Nephron (organoid): ENCODE measurements around the gene TAS2R38.

Experiments
- H3K27ac Mint-ChIP-seq, 3 experiments: 2 replicates each; pipeline ENCODE4 v1.8.0; 2020; ENCODE audit warnings: mixed read lengths in 3 of 3, mild to moderate bottlenecking in 2 of 3, moderate library complexity in 1 of 3
- H3K27me3 Mint-ChIP-seq: 2 replicates; pipeline ENCODE4 v1.8.0; 2021; ENCODE audit warnings: low read depth, mild to moderate bottlenecking, moderate library complexity, mixed read lengths
- H3K36me3 Mint-ChIP-seq: 2 replicates; pipeline ENCODE4 v1.8.0; 2020; ENCODE audit warnings: low read depth, mixed read lengths
- H3K4me1 Mint-ChIP-seq: 2 replicates; pipeline ENCODE4 v1.8.0; 2020; ENCODE audit warnings: mixed read lengths
- H3K4me3 Mint-ChIP-seq, 3 experiments: 2 replicates each; pipeline ENCODE4 v1.8.0; 2020; ENCODE audit warnings: mild to moderate bottlenecking in 3 of 3, mixed read lengths in 3 of 3, moderate library complexity in 2 of 3
- H3K9me3 Mint-ChIP-seq: 2 replicates; pipeline ENCODE4 v1.8.0; 2020; ENCODE audit warnings: mixed read lengths
- TF ChIP-seq, protein P1 (sequence below), 3 experiments: fragments of 200-600 bp; sonication (generic); IDR thresholded peaks; one replicate each; pipeline ENCODE4 v1.5.0; 2021; ENCODE audit warnings: antibody characterized with exemption in 3 of 3; ENCODE audit not compliant: unreplicated experiment in 3 of 3

TAS2R38 gene

DNA sequence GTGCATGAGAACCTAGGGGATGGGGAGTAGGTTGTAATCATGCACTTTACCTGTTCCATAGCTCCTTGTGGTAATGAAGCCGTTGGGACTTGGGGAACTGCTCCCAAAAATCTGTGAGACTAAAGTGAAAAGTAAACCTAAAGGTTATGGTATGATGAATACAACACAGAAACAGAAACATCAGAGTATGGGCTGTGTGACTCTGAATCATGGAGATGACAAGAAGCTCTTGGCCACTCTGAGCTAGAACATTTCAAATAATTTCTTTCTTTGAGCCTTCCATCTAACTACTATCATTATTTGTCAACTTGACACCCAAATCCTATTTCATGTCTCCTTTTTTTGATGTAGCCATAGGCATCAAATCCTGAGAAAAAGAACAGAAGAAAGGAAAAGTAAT lies 29.7 kb downstream of the TAS2R38 start:
- H3K27me3 Mint-ChIP-seq: no peaks in the 10 kb centered on the region
- H3K27ac Mint-ChIP-seq: no peak overlapping the region
- TF ChIP-seq, protein P1, sequence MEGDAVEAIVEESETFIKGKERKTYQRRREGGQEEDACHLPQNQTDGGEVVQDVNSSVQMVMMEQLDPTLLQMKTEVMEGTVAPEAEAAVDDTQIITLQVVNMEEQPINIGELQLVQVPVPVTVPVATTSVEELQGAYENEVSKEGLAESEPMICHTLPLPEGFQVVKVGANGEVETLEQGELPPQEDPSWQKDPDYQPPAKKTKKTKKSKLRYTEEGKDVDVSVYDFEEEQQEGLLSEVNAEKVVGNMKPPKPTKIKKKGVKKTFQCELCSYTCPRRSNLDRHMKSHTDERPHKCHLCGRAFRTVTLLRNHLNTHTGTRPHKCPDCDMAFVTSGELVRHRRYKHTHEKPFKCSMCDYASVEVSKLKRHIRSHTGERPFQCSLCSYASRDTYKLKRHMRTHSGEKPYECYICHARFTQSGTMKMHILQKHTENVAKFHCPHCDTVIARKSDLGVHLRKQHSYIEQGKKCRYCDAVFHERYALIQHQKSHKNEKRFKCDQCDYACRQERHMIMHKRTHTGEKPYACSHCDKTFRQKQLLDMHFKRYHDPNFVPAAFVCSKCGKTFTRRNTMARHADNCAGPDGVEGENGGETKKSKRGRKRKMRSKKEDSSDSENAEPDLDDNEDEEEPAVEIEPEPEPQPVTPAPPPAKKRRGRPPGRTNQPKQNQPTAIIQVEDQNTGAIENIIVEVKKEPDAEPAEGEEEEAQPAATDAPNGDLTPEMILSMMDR (IDR thresholded peaks at IDR 0.05; ENCODE audit: unreplicated experiment in 3 of 3): no peak

GRCh38 chr7:141941075-141941474 lies 32.5 kb downstream of the TAS2R38 start:
- no peaks in the 10 kb centered on the region for H3K4me1 Mint-ChIP-seq
- H3K27ac Mint-ChIP-seq: no peak overlapping the region
- no peak overlapping the region for H3K4me3 Mint-ChIP-seq
- no peaks in the 10 kb centered on the region for H3K27me3 Mint-ChIP-seq
- H3K36me3 Mint-ChIP-seq: no peaks in the 10 kb centered on the region
- H3K9me3 Mint-ChIP-seq: peaks cover 24% of the 10 kb centered on the region
- TF ChIP-seq, protein P1 (IDR thresholded peaks at IDR 0.05; ENCODE audit: unreplicated experiment in 3 of 3): no peak

More for the DNA sequence above, 29.7 kb downstream of the TAS2R38 start:
- H3K9me3 Mint-ChIP-seq: peaks cover 22% of the 10 kb centered on the region
- H3K4me3 Mint-ChIP-seq: no peak overlapping the region
- H3K36me3 Mint-ChIP-seq: no peaks in the 10 kb centered on the region
- H3K4me1 Mint-ChIP-seq: no peaks in the 10 kb centered on the region

GRCh38 chr7:141930211-141930610 lies 43.4 kb downstream of the TAS2R38 start:
- peaks cover 3% of the 10 kb centered on the region for H3K9me3 Mint-ChIP-seq
- no peaks in the 10 kb centered on the region for H3K27me3 Mint-ChIP-seq
- H3K36me3 Mint-ChIP-seq: no peaks in the 10 kb centered on the region
- no peak overlapping the region for H3K27ac Mint-ChIP-seq
- TF ChIP-seq, protein P1 (IDR thresholded peaks at IDR 0.05; ENCODE audit: unreplicated experiment in 3 of 3): no peak
- H3K4me3 Mint-ChIP-seq: no peak overlapping the region
- no peaks in the 10 kb centered on the region for H3K4me1 Mint-ChIP-seq

- Mint-ChIP-seq H3K4me1 (no peaks in the 10 kb centered on the region), H3K36me3 (no peaks in the 10 kb centered on the region), H3K9me3 (peaks cover 3% of the 10 kb centered on the region), H3K27ac (no peak overlapping the region), H3K4me3 (no peak overlapping the region), H3K27me3 (no peaks in the 10 kb centered on the region)
- TF ChIP-seq, protein P1 (IDR thresholded peaks at IDR 0.05; ENCODE audit: unreplicated experiment in 3 of 3): no peak
These were observed 44.8 kb downstream of the TAS2R38 start for GRCh38 chr7:141928845-141929195.

GRCh38 chr7:141928146-141928844 lies 45.3 kb downstream of the TAS2R38 start:
- Mint-ChIP-seq H3K27me3 (no peaks in the 10 kb centered on the region), H3K9me3 (peaks cover 3% of the 10 kb centered on the region), H3K4me1 (no peaks in the 10 kb centered on the region), H3K4me3 (no peak overlapping the region), H3K36me3 (no peaks in the 10 kb centered on the region), H3K27ac (no peak overlapping the region)
- TF ChIP-seq, protein P1 (IDR thresholded peaks at IDR 0.05; ENCODE audit: unreplicated experiment in 3 of 3): no peak
